A549 (cell line): ENCODE results near the gene ABCA3. TPM values are rescaled to one million over a fixed set of nuclear protein-coding genes. Genes with fewer than 3 reads are reported as not detected.
A peak's percentile ranks its signal among the peaks of the same experiment; 100 is the strongest.

ENCODE experiments used
- ATAC-seq, 2 experiments: fragments of 200-7000 bp in 1 of 2; fragments of >200 bp in 1 of 2; cut with Nextera tagmentation in 1 of 2; cut with Tn5 transposase in 1 of 2; 3 replicates each; pipeline versions ENCODE4 v1.8.0 to v1.9.1; 2018 to 2020; ENCODE audit warnings: mild to moderate bottlenecking in 1 of 2, moderate library complexity in 1 of 2
- CTCF ChIA-PET: fragments of 300-600 bp; sonication (Branson Sonifier 250); formaldehyde crosslinking; extraction: SDS; loops from one replicate; lab custom pipeline; 2021; ENCODE audit warnings: antibody characterized with exemption, inconsistent platforms; lab: Yijun Ruan, JAX
- POLR2A ChIA-PET: fragments of 350-600 bp; formaldehyde crosslinking; extraction: SDS; loops from one replicate; lab custom pipeline; 2021; ENCODE audit warnings: antibody characterized with exemption, inconsistent platforms; lab: Yijun Ruan, JAX
- DNase-seq, 2 experiments: peaks; one replicate each; pipeline versions ENCODE4 v3.0.0 to v3.0.0-alpha.2; 2011 to 2016; ENCODE audit warnings: low read depth in 1 of 2, low spot score in 1 of 2
- FAIRE-seq: peaks from 2 replicates; lab custom pipeline; 2011; peaks lifted over from hg19 to GRCh38; lab: Jason Lieb, UNC
- H3K27ac ChIP-seq, 2 experiments: fragments of >200 bp; sonication (Bioruptor Twin); formaldehyde crosslinking; 3 replicates each; pipeline ENCODE4 v1.5.1; 2016 to 2017
- H3K4me1 ChIP-seq: fragments of >200 bp; sonication (Bioruptor Twin); formaldehyde crosslinking; 3 replicates; pipeline ENCODE4 v1.6.1; 2016
- H3K4me2 ChIP-seq: fragments of >200 bp; sonication (Bioruptor Twin); formaldehyde crosslinking; 3 replicates; pipeline ENCODE4 v1.6.1; 2016
- H3K4me3 ChIP-seq: fragments of >200 bp; sonication (Bioruptor Twin); formaldehyde crosslinking; 3 replicates; pipeline ENCODE4 v1.5.1; 2016
- H3K9me3 ChIP-seq: fragments of >200 bp; sonication (Bioruptor Twin); formaldehyde crosslinking; 3 replicates; pipeline ENCODE4 v1.6.1; 2016
- BCL3 ChIP-seq: fragments of >200 bp; sonication (Bioruptor Twin); formaldehyde crosslinking; IDR thresholded peaks from 3 replicates; pipeline ENCODE4 v1.6.1; 2016
- CBX2 ChIP-seq: fragments of 200-600 bp; sonication (generic); IDR thresholded peaks from 2 replicates; pipeline ENCODE4 v1.6.1; 2016; ENCODE audit warnings: low read depth, mild to moderate bottlenecking, borderline replicate concordance
- CHD2 ChIP-seq: fragments of 150-350 bp; IDR thresholded peaks from 2 replicates; pipeline ENCODE4 v1.6.1; 2014; ENCODE audit warnings: low read length; ENCODE audit not compliant: partially characterized antibody
- CHD4 ChIP-seq: fragments of 200-600 bp; sonication (generic); IDR thresholded peaks from 2 replicates; pipeline ENCODE4 v1.6.1; 2016; ENCODE audit warnings: antibody characterized with exemption, mild to moderate bottlenecking, borderline replicate concordance
- EHMT2 ChIP-seq: fragments of 200-600 bp; sonication (generic); IDR thresholded peaks from 2 replicates; pipeline ENCODE4 v1.6.1; 2016; ENCODE audit warnings: antibody characterized with exemption, low read depth, mild to moderate bottlenecking, moderate library complexity
- EP300 ChIP-seq, 2 experiments: fragments of >200 bp; sonication (Bioruptor Twin); formaldehyde crosslinking; IDR thresholded peaks; 2 replicates in 1 of 2; 3 replicates in 1 of 2; pipeline ENCODE4 v1.6.1; 2016 to 2017
- FOSL2 ChIP-seq, 2 experiments: fragments of 450-650 bp in 1 of 2; fragments of >200 bp in 1 of 2; sonication (Bioruptor Twin) in 1 of 2; formaldehyde crosslinking; IDR thresholded peaks; 2 replicates each; pipeline versions ENCODE4 v1.5.0 to v1.6.1; 2016 to 2020; ENCODE audit warnings: mild to moderate bottlenecking in 1 of 2, moderate library complexity in 1 of 2
- HOXB13 ChIP-seq: fragments of 250-450 bp; sonication (Bioruptor Pico); IDR thresholded peaks from 2 replicates; pipeline ENCODE4 v1.5.0; 2020; ENCODE audit warnings: low read depth, mild to moderate bottlenecking, moderate library complexity
- KDM1A ChIP-seq: fragments of 200-600 bp; sonication (generic); IDR thresholded peaks from 2 replicates; pipeline ENCODE4 v1.6.1; 2016; ENCODE audit warnings: low read depth, mild to moderate bottlenecking
- MAX ChIP-seq: IDR thresholded peaks from 2 replicates; pipeline ENCODE4 v1.6.1; 2012
- MAZ ChIP-seq: fragments of 150-350 bp; IDR thresholded peaks from 2 replicates; pipeline ENCODE4 v1.6.1; 2014; ENCODE audit warnings: antibody characterized with exemption, low read depth, low read length, borderline replicate concordance
- MYC ChIP-seq: IDR thresholded peaks from 2 replicates; pipeline ENCODE4 v1.6.1; 2012; ENCODE audit warnings: mild to moderate bottlenecking, inconsistent platforms, low read length, improper control_type of control experiment, borderline replicate concordance
- PHF8 ChIP-seq: fragments of 200-600 bp; sonication (generic); IDR thresholded peaks from 2 replicates; pipeline ENCODE4 v1.6.1; 2016; ENCODE audit warnings: low read depth, mild to moderate bottlenecking, antibody characterized with exemption, moderate library complexity, borderline replicate concordance
- POLR2A ChIP-seq: IDR thresholded peaks from 2 replicates; pipeline ENCODE4 v1.6.1; 2012; ENCODE audit warnings: mild to moderate bottlenecking, low read length
- RAD21 ChIP-seq, 2 experiments: fragments of >200 bp in 1 of 2; sonication (Bioruptor Twin) in 1 of 2; formaldehyde crosslinking in 1 of 2; IDR thresholded peaks in 1 of 2; conservative IDR thresholded peaks in 1 of 2; 2 replicates in 1 of 2; 3 replicates in 1 of 2; pipeline ENCODE4 v1.6.1; 2012 to 2018; ENCODE audit warnings: inconsistent platforms in 1 of 2
- RCOR1 ChIP-seq: fragments of 150-350 bp; IDR thresholded peaks from 2 replicates; pipeline ENCODE4 v1.6.1; 2014; ENCODE audit warnings: antibody characterized with exemption, low read length, low read depth
- REST ChIP-seq: fragments of 200-600 bp; sonication (generic); IDR thresholded peaks from 2 replicates; pipeline ENCODE4 v1.6.1; 2016; ENCODE audit warnings: antibody characterized with exemption, mild to moderate bottlenecking, moderate library complexity
- RNF2 ChIP-seq: fragments of 200-600 bp; sonication (generic); IDR thresholded peaks from 2 replicates; pipeline ENCODE4 v1.6.1; 2016; ENCODE audit warnings: low read depth, mild to moderate bottlenecking, antibody characterized with exemption, moderate library complexity, borderline replicate concordance
- SREBF2 ChIP-seq: fragments of 450-650 bp; IDR thresholded peaks from 2 replicates; pipeline ENCODE4 v1.6.1; 2014; ENCODE audit warnings: mild to moderate bottlenecking, moderate library complexity
- TFCP2L1 ChIP-seq: fragments of 250-450 bp; sonication (Bioruptor Pico); IDR thresholded peaks from 2 replicates; pipeline ENCODE4 v1.5.0; 2021; ENCODE audit warnings: mild to moderate bottlenecking
- ZC3H11A ChIP-seq: fragments of 450-650 bp; IDR thresholded peaks from 2 replicates; pipeline ENCODE4 v1.6.1; 2014; ENCODE audit warnings: antibody characterized with exemption, mild to moderate bottlenecking
- ZNF302 ChIP-seq: fragments of 250-450 bp; sonication (Bioruptor Pico); IDR thresholded peaks from 2 replicates; pipeline ENCODE4 v1.9.0; 2021; ENCODE audit warnings: inconsistent platforms, mild to moderate bottlenecking, moderate library complexity
- WGBS: methylation state at CpG from one replicate; pipeline ENCODE4 v1.1.6; 2017; ENCODE audit errors: missing lambda C conversion rate; 5-methylcytosine and 5-hydroxymethylcytosine counted together
- polyA plus RNA-seq, 4 experiments: library from polyadenylated mRNA; depleted of rRNA in 3 of 4; stranded (reverse); fragments of >200 nt; fragmentation: RNase III in 1 of 4; extraction: RNeasy Plus Mini Kit Qiagen cat#74134 plus additional on column Dnase treatment in 1 of 4; gene quantifications; 2 replicates in 3 of 4; 3 replicates in 1 of 4; pipeline ENCODE4 v1.2.3, GENCODE V29; 2011 to 2017
- TF ChIP-seq, protein P1 (sequence below): IDR thresholded peaks from 2 replicates; pipeline ENCODE4 v1.6.1; 2012

Gene ABCA3
- polyA plus RNA-seq, 2 of the 4 experiments (the other 2 are of a cell fraction), result 6.4 to 9.9 TPM

DNA sequence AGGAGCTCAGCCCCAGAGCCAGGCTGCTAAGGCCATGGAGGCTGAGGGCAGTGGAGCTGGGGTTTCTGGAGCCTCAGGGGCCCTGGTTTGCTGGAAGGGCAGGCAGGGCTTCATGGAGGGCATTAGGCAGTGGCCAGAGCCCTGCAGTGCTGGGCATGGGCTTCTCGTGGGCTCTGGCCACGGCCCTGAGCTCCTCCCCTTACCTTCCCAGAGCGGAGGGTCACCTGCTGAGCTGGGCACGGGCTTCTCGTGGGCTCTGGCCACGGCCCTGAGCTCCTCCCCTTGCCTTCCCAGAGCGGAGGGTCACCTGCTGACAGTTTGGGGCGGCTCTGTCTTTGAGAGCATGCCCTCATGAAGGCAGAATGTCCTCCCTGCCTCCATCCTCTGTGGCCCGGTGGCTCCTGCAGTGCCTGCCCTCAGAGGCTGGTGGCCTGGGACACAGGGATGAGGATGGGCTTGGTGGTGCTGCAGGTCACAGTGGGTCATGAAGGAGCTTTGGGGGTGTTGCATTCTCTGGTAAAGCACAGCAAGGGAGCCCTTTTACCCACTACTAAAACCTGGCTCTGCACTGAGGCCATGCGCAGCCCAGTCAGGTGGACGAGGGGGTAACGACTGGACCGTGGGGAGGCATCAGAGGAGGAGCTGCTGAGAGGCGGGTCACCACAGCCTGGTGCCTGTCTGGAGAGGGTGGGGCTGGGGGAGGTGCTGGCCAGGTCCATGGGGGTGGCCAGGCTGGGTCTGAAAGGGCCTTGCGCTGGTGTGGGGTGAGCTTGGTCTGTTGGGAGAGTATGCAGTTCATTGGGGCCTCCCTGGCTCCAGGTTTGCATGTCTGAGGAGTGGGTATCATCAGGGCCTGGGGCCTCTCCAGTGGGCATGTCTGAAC lies 69.7 kb downstream of the ABCA3 start:
- CTCF ChIA-PET, result interaction anchor here (1.0 to 4.5 kb wide), 7 partner anchors 8 to 230 kb away, joined by 3 to 20 read pairs (median 5); partner anchors contain the start of genes ABCA3, CCNF and ECI1
- ATAC-seq (no peak), DNase-seq (no peak)
- POLR2A ChIA-PET, result no interaction called here
- 77% methylated on average over 10 of the region's 15 CpGs for WGBS
- Histone ChIP-seq H3K4me2 (no peak overlapping the region), H3K27ac (no peak overlapping the region), H3K4me1 (peaks cover 18% of the 10 kb centered on the region; the same call in 2 of the 3 replicates)
- TF ChIP-seq CHD4 (no peak), SREBF2 (no peak), EP300 (IDR thresholded peaks at IDR 0.05) (no peak), CHD2 (no peak), PHF8 (no peak), BCL3 (no peak), ZNF302 (CRISPR knock-in tag) (no peak), MYC (no peak), TFCP2L1 (no peak)
- TF ChIP-seq, protein P1, sequence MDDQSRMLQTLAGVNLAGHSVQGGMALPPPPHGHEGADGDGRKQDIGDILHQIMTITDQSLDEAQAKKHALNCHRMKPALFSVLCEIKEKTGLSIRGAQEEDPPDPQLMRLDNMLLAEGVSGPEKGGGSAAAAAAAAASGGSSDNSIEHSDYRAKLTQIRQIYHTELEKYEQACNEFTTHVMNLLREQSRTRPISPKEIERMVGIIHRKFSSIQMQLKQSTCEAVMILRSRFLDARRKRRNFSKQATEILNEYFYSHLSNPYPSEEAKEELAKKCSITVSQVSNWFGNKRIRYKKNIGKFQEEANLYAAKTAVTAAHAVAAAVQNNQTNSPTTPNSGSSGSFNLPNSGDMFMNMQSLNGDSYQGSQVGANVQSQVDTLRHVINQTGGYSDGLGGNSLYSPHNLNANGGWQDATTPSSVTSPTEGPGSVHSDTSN, result no peak
- TF ChIP-seq, all 56 proteins: peak for 0
- no peak for FAIRE-seq
- no peaks in the 10 kb centered on the region for H3K9me3 ChIP-seq
- H3K4me3 ChIP-seq, result no peak overlapping the region

DNA sequence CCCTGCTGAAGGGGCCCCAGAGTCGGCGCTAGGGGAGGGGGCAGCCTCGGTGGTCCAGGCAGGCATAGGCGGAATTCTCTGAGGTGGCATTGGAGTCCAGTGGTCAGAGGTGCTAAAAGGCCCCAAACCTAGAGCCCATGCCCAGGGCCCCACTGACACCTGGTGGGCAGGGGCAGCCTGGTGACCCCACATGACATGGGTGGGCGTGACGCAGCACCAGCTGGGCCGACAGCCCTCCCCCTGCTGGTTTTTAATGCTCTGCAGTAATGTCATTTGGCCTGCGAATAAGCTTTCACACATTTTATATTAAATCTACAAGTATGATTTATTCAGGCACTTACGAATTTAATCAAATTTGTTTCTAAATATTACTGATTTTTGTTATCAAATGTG lies 70.5 kb downstream of the ABCA3 start:
- Histone ChIP-seq H3K4me3 (no peak overlapping the region), H3K4me1 (peaks cover 23% of the 10 kb centered on the region; the same call in 2 of the 3 replicates), H3K27ac (no peak overlapping the region), H3K4me2 (peak overlapping the region; percentile 86; the same call in 1 of the 3 replicates), H3K9me3 (no peaks in the 10 kb centered on the region)
- WGBS, result 90% methylated on average over 9 of the region's 9 CpGs
- ATAC-seq (no peak), DNase-seq (no peak), FAIRE-seq (no peak)
- CTCF ChIA-PET, result interaction anchor here (1.0 to 4.5 kb wide), 5 partner anchors 9 to 231 kb away, joined by 3 to 20 read pairs (median 5); partner anchors contain the start of genes ABCA3 and CCNF
- POLR2A ChIA-PET, result no interaction called here
- TF ChIP-seq RNF2, result no peak
- TF ChIP-seq MAX, result no peak
- no peak for TF ChIP-seq POLR2A
- TF ChIP-seq RAD21 (conservative IDR thresholded peaks at IDR 0.05 in 1 of 2, IDR thresholded peaks at IDR 0.05 in 1 of 2), result no peak
- TF ChIP-seq, all 56 proteins: peak for 0

DNA sequence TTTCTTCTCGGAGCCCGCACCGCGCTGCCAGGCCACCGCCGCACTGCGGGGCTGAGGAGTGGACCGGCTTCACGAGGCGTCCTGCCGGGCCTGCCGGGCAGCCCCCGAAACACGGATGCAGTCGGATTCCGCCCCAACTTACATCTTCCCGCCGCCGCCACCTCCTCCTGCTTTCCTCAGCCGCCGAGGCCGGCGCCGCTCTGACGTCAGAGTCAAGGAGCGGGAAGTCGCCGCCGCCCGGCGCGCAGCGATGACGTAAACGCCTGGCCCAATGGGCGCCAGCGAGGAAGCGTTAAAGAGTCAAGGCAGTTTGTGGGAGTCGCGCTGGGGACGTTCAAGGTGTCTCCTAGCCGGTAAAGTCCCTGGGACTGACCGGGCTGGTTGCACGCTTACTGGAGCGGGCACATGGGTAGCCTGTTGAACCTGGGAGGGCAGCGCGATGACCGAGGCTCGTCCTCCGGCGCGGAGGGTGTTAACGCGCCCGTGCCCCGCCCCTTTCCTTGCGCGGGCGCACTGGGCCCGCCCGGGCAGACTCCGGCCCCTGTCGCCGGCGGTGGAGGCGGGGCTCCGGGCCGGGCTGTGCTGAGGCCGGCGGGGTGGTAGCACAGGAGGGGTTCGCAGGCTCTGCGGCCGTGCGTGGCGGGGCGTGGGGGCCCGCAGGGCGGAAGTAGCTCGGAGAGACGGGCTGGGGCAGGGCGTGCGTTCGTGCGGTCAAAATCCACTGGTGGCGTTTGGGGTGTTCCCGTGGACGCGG lies 72.4 kb downstream of the ABCA3 start, which contains the start of gene RNPS1:
TSS of gene RNPS1 (minus strand) at position 214 of the 754 bp plus-strand sequence. CDS start 3,483 bp downstream, outside the sequence.
- peak within 1 kb of the TSS; percentile 98 for H3K27ac ChIP-seq
- peaks cover 23% of the 10 kb centered on the region; the same call in 2 of the 3 replicates for H3K4me1 ChIP-seq
- ChIA-PET CTCF (interaction anchor here (1.1 kb wide), 1 partner anchor 16 kb away, joined by 3 read pairs; no protein-coding TSS in a partner anchor), POLR2A (interaction anchor here (0.7 to 2.0 kb wide), 3 partner anchors 16 to 205 kb away, joined by 3 to 12 read pairs (median 4); partner anchors contain the start of gene ECI1)
- H3K4me3 ChIP-seq, result peak within 1 kb of the TSS; percentile 89
- H3K4me2 ChIP-seq, result peak within 1 kb of the TSS; percentile 99
- DNase-seq (peak; percentile 97 to 98), ATAC-seq (peak; percentile 85 to 94), FAIRE-seq (no peak)
- no peaks in the 10 kb centered on the region for H3K9me3 ChIP-seq
- WGBS, result 1% methylated on average over 37 of the region's 88 CpGs
- TF ChIP-seq EHMT2 (no peak), CBX2 (no peak), ZC3H11A (no peak), RAD21 (conservative IDR thresholded peaks at IDR 0.05 in 1 of 2, IDR thresholded peaks at IDR 0.05 in 1 of 2) (no peak), KDM1A (no peak), MAZ (peak; percentile 61; the same call in 1 of the 2 replicates), FOSL2 (IDR thresholded peaks at IDR 0.05) (no peak), FOSL2 (CRISPR knock-in tag; IDR thresholded peaks at IDR 0.05) (peak; percentile 78), RCOR1 (no peak), HOXB13 (CRISPR knock-in tag) (no peak), MAX (peak; percentile 99), REST (peak; percentile 49)
